ENCODE data around the gene C10orf53. TPM values are rescaled to one million over a fixed set of nuclear protein-coding genes. Genes with fewer than 3 reads are reported as not detected.

The C10orf53 gene
- total and polyA plus RNA-seq, 2 donors from 2014 or later = not detected

- Histone ChIP-seq H3K4me1 (ENCODE audit: control insufficient read depth in 2 of 3, insufficient read depth in 2 of 3, low read depth in 1 of 3, low read length in 3 of 3) (no peaks in the 10 kb centered on the region), H3K4me3 (ENCODE audit: low read length in 3 of 3) (no peak overlapping the region), H3K36me3 (ENCODE audit: control insufficient read depth in 2 of 3, insufficient read depth in 3 of 3, low read length in 3 of 3) (no peaks in the 10 kb centered on the region), H3K9me3 (ENCODE audit: control insufficient read depth in 2 of 3, insufficient read depth in 1 of 3, low read length in 3 of 3) (peaks cover 0 to 3% (median 0%) of the 10 kb centered on the region in 3 donors), H3K9ac (ENCODE audit: low read length in 3 of 3) (no peak overlapping the region), H3K27me3 (ENCODE audit: control insufficient read depth, insufficient read depth, low read length) (peaks cover 8% of the 10 kb centered on the region), H3K27ac (ENCODE audit: low read depth in 2 of 2, low read length in 2 of 2) (no peak overlapping the region)
- FAIRE-seq (no peak), DNase-seq (no peak)
- intact Hi-C loops (cut with DNase I) = no loop called here
- TF ChIP-seq CTCF (IDR thresholded peaks at IDR 0.05; ENCODE audit: borderline replicate concordance, extremely low read depth, insufficient read depth) = no peak
Measured at GRCh38 chr10:49689882-49690510, 10.5 kb downstream of the C10orf53 start.

- no peaks in the 10 kb centered on the region for H3K4me1 ChIP-seq (ENCODE audit: control insufficient read depth in 2 of 3, insufficient read depth in 2 of 3, low read depth in 1 of 3, low read length in 3 of 3)
- FAIRE-seq (no peak), DNase-seq (peak in 4 of 5 donors; percentile 81 to 94 (median 89))
- no peak overlapping the region for H3K9ac ChIP-seq (ENCODE audit: low read length in 3 of 3)
- H3K9me3 ChIP-seq (ENCODE audit: control insufficient read depth in 2 of 3, insufficient read depth in 1 of 3, low read length in 3 of 3) = peaks cover 0 to 3% (median 0%) of the 10 kb centered on the region in 3 donors
- H3K36me3 ChIP-seq (ENCODE audit: control insufficient read depth in 2 of 3, insufficient read depth in 3 of 3, low read length in 3 of 3) = no peaks in the 10 kb centered on the region
- TF ChIP-seq CTCF (IDR thresholded peaks at IDR 0.05; ENCODE audit: borderline replicate concordance, extremely low read depth, insufficient read depth) = no peak
- no peak overlapping the region for H3K4me3 ChIP-seq (ENCODE audit: low read length in 3 of 3)
- H3K27me3 ChIP-seq (ENCODE audit: control insufficient read depth, insufficient read depth, low read length) = peaks cover 8% of the 10 kb centered on the region
- intact Hi-C loops (cut with DNase I) = no loop called here
- no peak overlapping the region for H3K27ac ChIP-seq (ENCODE audit: low read depth in 2 of 2, low read length in 2 of 2)
Measured at GRCh38 chr10:49690698-49691356, 11.4 kb downstream of the C10orf53 start.

GRCh38 chr10:49691588-49691987 lies 12.1 kb downstream of the C10orf53 start:
- Histone ChIP-seq H3K9ac (ENCODE audit: low read length in 3 of 3) (no peak overlapping the region), H3K36me3 (ENCODE audit: control insufficient read depth in 2 of 3, insufficient read depth in 3 of 3, low read length in 3 of 3) (no peaks in the 10 kb centered on the region), H3K4me3 (ENCODE audit: low read length in 3 of 3) (no peak overlapping the region), H3K9me3 (ENCODE audit: control insufficient read depth in 2 of 3, insufficient read depth in 1 of 3, low read length in 3 of 3) (peaks cover 0 to 3% (median 0%) of the 10 kb centered on the region in 3 donors), H3K27ac (ENCODE audit: low read depth in 2 of 2, low read length in 2 of 2) (no peak overlapping the region), H3K27me3 (ENCODE audit: control insufficient read depth, insufficient read depth, low read length) (peaks cover 8% of the 10 kb centered on the region), H3K4me1 (ENCODE audit: control insufficient read depth in 2 of 3, insufficient read depth in 2 of 3, low read depth in 1 of 3, low read length in 3 of 3) (no peaks in the 10 kb centered on the region)
- DNase-seq (no peak), FAIRE-seq (no peak)
- no peak for TF ChIP-seq CTCF (IDR thresholded peaks at IDR 0.05; ENCODE audit: borderline replicate concordance, extremely low read depth, insufficient read depth)
- intact Hi-C loops (cut with DNase I) = no loop called here
